ENCODE results near the gene CDON.

- TF ChIP-seq POLR2A (IDR thresholded peaks at IDR 0.05; ENCODE audit: low read length) (no peak), GATA1 (IDR thresholded peaks at IDR 0.05; ENCODE audit: low read depth, low read length) (no peak)
Observed at GRCh38 chr11:125921042-125921441, 141.6 kb downstream of the CDON start.
